GM12892 (cell line): Measurements from ENCODE around the gene DDTL.
"Not testable (repeated sequence)": the region's sequence is repeated elsewhere in the genome, so short reads cannot be mapped to it uniquely, and the experiment has no call there.

Experiments used
- POLR2A ChIP-seq: IDR thresholded peaks from 2 replicates; pipeline ENCODE4 v1.6.1; 2011; ENCODE audit warnings: low read depth, low read length, control low read depth
- POLR2AphosphoS5 ChIP-seq: IDR thresholded peaks from 2 replicates; pipeline ENCODE4 v1.6.1; 2011; ENCODE audit warnings: low read depth, low read length, control low read depth
- TAF1 ChIP-seq: IDR thresholded peaks from 2 replicates; pipeline ENCODE4 v1.6.1; 2011; ENCODE audit warnings: low read depth, mild to moderate bottlenecking, control low read depth, low read length, borderline replicate concordance

- not testable (repeated sequence) for TF ChIP-seq POLR2A, POLR2AphosphoS5, TAF1
These were observed 26.5 kb upstream of the DDTL start for GRCh38 chr22:23940166-23940565.
